ENCODE data around the gene RAB3A. TPM values are rescaled to one million over a fixed set of nuclear protein-coding genes. Genes with fewer than 3 reads are reported as not detected.

Gene RAB3A
- total RNA-seq, 4 donors from 2014 or later: 0.69 to 3.8 (median 0.77) TPM; not detected in 1

- Histone ChIP-seq H3K27me3 (no peaks in the 10 kb centered on the region), H3K4me3 (peak overlapping the region; percentile 63 to 79), H3K36me3 (no peaks in the 10 kb centered on the region), H3K27ac (peak overlapping the region; percentile 51 to 67), H3K9me3 (no peaks in the 10 kb centered on the region), H3K4me1 (peaks cover 0 to 7% of the 10 kb centered on the region in 2 donors)
- TF ChIP-seq POLR2A (IDR thresholded peaks at IDR 0.05) (no peak), CTCF (IDR thresholded peaks at IDR 0.05) (no peak)
- intact Hi-C loops (cut with DNase I; ENCODE audit: low total_unique reads): no loop called here
- no peak for DNase-seq
Observed at GRCh38 chr19:18203408-18203862, 407 bp downstream of the RAB3A start.

- TF ChIP-seq POLR2A (IDR thresholded peaks at IDR 0.05) (no peak), CTCF (IDR thresholded peaks at IDR 0.05) (peak in 1 of 4 experiments; percentile 42)
- H3K4me3 ChIP-seq: peak overlapping the region; percentile 63 to 79
- peaks cover 0 to 7% of the 10 kb centered on the region in 2 donors for H3K4me1 ChIP-seq
- H3K9me3 ChIP-seq: no peaks in the 10 kb centered on the region
- intact Hi-C loops (cut with DNase I; ENCODE audit: low total_unique reads): no loop called here
- DNase-seq: peak; percentile 46 to 48
- H3K27ac ChIP-seq: no peak overlapping the region
- H3K36me3 ChIP-seq: no peaks in the 10 kb centered on the region
- H3K27me3 ChIP-seq: no peaks in the 10 kb centered on the region
Observed at GRCh38 chr19:18202778-18203407, 949 bp downstream of the RAB3A start.

GRCh38 chr19:18202397-18202777 is 1.5 kb downstream of the RAB3A start:
- H3K27me3 ChIP-seq: no peaks in the 10 kb centered on the region
- peaks cover 0 to 7% of the 10 kb centered on the region in 2 donors for H3K4me1 ChIP-seq
- H3K36me3 ChIP-seq: no peaks in the 10 kb centered on the region
- no peak overlapping the region for H3K4me3 ChIP-seq
- intact Hi-C loops (cut with DNase I; ENCODE audit: low total_unique reads): no loop called here
- H3K9me3 ChIP-seq: no peaks in the 10 kb centered on the region
- TF ChIP-seq CTCF (IDR thresholded peaks at IDR 0.05) (no peak), POLR2A (IDR thresholded peaks at IDR 0.05) (no peak)
- no peak for DNase-seq
- no peak overlapping the region for H3K27ac ChIP-seq

- no peak for TF ChIP-seq CTCF (IDR thresholded peaks at IDR 0.05)
- no peak for TF ChIP-seq POLR2A (IDR thresholded peaks at IDR 0.05)
- Histone ChIP-seq H3K9me3 (no peaks in the 10 kb centered on the region), H3K4me3 (no peak overlapping the region), H3K27me3 (no peaks in the 10 kb centered on the region), H3K27ac (no peak overlapping the region), H3K4me1 (peaks cover 0 to 19% of the 10 kb centered on the region in 2 donors), H3K36me3 (no peaks in the 10 kb centered on the region)
- intact Hi-C loops (cut with DNase I; ENCODE audit: low total_unique reads): no loop called here
- no peak for DNase-seq
Observed at GRCh38 chr19:18198374-18198773, 5.5 kb downstream of the RAB3A start.

GRCh38 chr19:18197941-18198340 is 5.9 kb downstream of the RAB3A start:
- Histone ChIP-seq H3K36me3 (no peaks in the 10 kb centered on the region), H3K4me1 (peaks cover 0 to 17% of the 10 kb centered on the region in 2 donors), H3K4me3 (no peak overlapping the region), H3K9me3 (no peaks in the 10 kb centered on the region), H3K27me3 (no peaks in the 10 kb centered on the region), H3K27ac (no peak overlapping the region)
- TF ChIP-seq POLR2A (IDR thresholded peaks at IDR 0.05) (no peak), CTCF (IDR thresholded peaks at IDR 0.05) (no peak)
- intact Hi-C loops (cut with DNase I; ENCODE audit: low total_unique reads): no loop called here
- DNase-seq: no peak
